ENCODE measurements around the gene CD151.

- no peak for TF ChIP-seq CTCF (IDR thresholded peaks at IDR 0.05)
- no peak for TF ChIP-seq POLR2A (IDR thresholded peaks at IDR 0.05)
These were observed 23.6 kb downstream of the CD151 start for GRCh38 chr11:856397-856796.
